Right atrium auricular region (tissue), 2 donors: ENCODE measurements around the gene PTPRD. TPM values are rescaled to one million over a fixed set of nuclear protein-coding genes. Genes with fewer than 3 reads are reported as not detected.

Source experiments
- DNase-seq: peaks from one replicate; pipeline ENCODE4 v3.0.0-alpha.2; 2019; ENCODE audit warnings: low spot score
- H3K27ac ChIP-seq, 2 donors: fragments of 200-600 bp; sonication (generic); 1 replicate in 1 of 2; 2 replicates in 1 of 2; pipeline ENCODE4 v1.5.1; 2016 to 2019
- H3K27me3 ChIP-seq, 2 donors: fragments of 200-600 bp; sonication (generic); one replicate each; pipeline versions ENCODE4 v1.5.1 to v1.6.0; 2017 to 2019
- H3K36me3 ChIP-seq: fragments of 200-600 bp; sonication (generic); one replicate; pipeline ENCODE4 v1.5.1; 2016
- H3K4me1 ChIP-seq, 2 donors: fragments of 200-600 bp; sonication (generic); one replicate each; pipeline versions ENCODE4 v1.5.1 to v1.6.0; 2017 to 2019
- H3K4me3 ChIP-seq, 2 donors: fragments of 200-600 bp; sonication (generic); 1 replicate in 1 of 2; 2 replicates in 1 of 2; pipeline ENCODE4 v1.5.1; 2017 to 2019; ENCODE audit warnings: mild to moderate bottlenecking in 1 of 2, moderate library complexity in 1 of 2
- H3K9me3 ChIP-seq, 2 donors: fragments of 200-600 bp; sonication (generic); one replicate each; pipeline ENCODE4 v1.5.1; 2019
- CTCF ChIP-seq, 2 donors: fragments of 200-600 bp; sonication (generic); IDR thresholded peaks; one replicate each; pipeline ENCODE4 v1.5.1; 2019; ENCODE audit warnings: antibody characterized with exemption in 2 of 2
- total RNA-seq, 2 donors: library from RNA; depleted of rRNA; stranded (reverse); fragments of >200 nt; gene quantifications; one replicate each; pipeline ENCODE4 v1.1.0, GENCODE V29; 2016

The PTPRD gene
- total RNA-seq, 2 donors from 2014 or later = 5.5 to 6.6 TPM

- DNase-seq = no peak
- Histone ChIP-seq H3K27me3 (no peaks in the 10 kb centered on the region), H3K4me1 (no peaks in the 10 kb centered on the region), H3K27ac (no peak overlapping the region), H3K9me3 (no peaks in the 10 kb centered on the region), H3K36me3 (no peaks in the 10 kb centered on the region), H3K4me3 (no peak overlapping the region)
- TF ChIP-seq CTCF (IDR thresholded peaks at IDR 0.05) = no peak
These were observed 708.8 kb downstream of the PTPRD start for GRCh38 chr9:9904041-9904440.

GRCh38 chr9:9901624-9902023 is 711.2 kb downstream of the PTPRD start:
- H3K9me3 ChIP-seq = no peaks in the 10 kb centered on the region
- H3K4me3 ChIP-seq = no peak overlapping the region

GRCh38 chr9:9893837-9894236 is 719.0 kb downstream of the PTPRD start:
- no peaks in the 10 kb centered on the region for H3K27me3 ChIP-seq
- H3K4me1 ChIP-seq = no peaks in the 10 kb centered on the region
- no peaks in the 10 kb centered on the region for H3K36me3 ChIP-seq
- no peaks in the 10 kb centered on the region for H3K9me3 ChIP-seq
- H3K27ac ChIP-seq = no peak overlapping the region
- H3K4me3 ChIP-seq = no peak overlapping the region
- DNase-seq = no peak
- TF ChIP-seq CTCF (IDR thresholded peaks at IDR 0.05) = no peak

More at GRCh38 chr9:9901624-9902023, 711.2 kb downstream of the PTPRD start:
- H3K27me3 ChIP-seq = no peaks in the 10 kb centered on the region
- no peak overlapping the region for H3K27ac ChIP-seq
- TF ChIP-seq CTCF (IDR thresholded peaks at IDR 0.05) = no peak
- H3K4me1 ChIP-seq = no peaks in the 10 kb centered on the region
- no peaks in the 10 kb centered on the region for H3K36me3 ChIP-seq
- DNase-seq = no peak

GRCh38 chr9:9892217-9892616 is 720.6 kb downstream of the PTPRD start:
- no peak for DNase-seq
- Histone ChIP-seq H3K9me3 (no peaks in the 10 kb centered on the region), H3K36me3 (no peaks in the 10 kb centered on the region), H3K4me1 (no peaks in the 10 kb centered on the region), H3K27ac (no peak overlapping the region), H3K4me3 (no peak overlapping the region), H3K27me3 (no peaks in the 10 kb centered on the region)
- TF ChIP-seq CTCF (IDR thresholded peaks at IDR 0.05) = no peak

GRCh38 chr9:9881692-9882091 is 731.1 kb downstream of the PTPRD start:
- H3K4me1 ChIP-seq = no peaks in the 10 kb centered on the region
- H3K9me3 ChIP-seq = no peaks in the 10 kb centered on the region
- no peak overlapping the region for H3K27ac ChIP-seq
- H3K4me3 ChIP-seq = no peak overlapping the region
- H3K36me3 ChIP-seq = no peaks in the 10 kb centered on the region
- no peak for TF ChIP-seq CTCF (IDR thresholded peaks at IDR 0.05)
- no peaks in the 10 kb centered on the region for H3K27me3 ChIP-seq
- DNase-seq = no peak

- Histone ChIP-seq H3K27me3 (no peaks in the 10 kb centered on the region), H3K4me3 (no peak overlapping the region), H3K4me1 (no peaks in the 10 kb centered on the region), H3K27ac (no peak overlapping the region), H3K36me3 (no peaks in the 10 kb centered on the region), H3K9me3 (no peaks in the 10 kb centered on the region)
- TF ChIP-seq CTCF (IDR thresholded peaks at IDR 0.05) = no peak
- DNase-seq = no peak
These were observed 738.5 kb downstream of the PTPRD start for GRCh38 chr9:9874270-9874669.
